Activated CD4-positive, alpha-beta T cell treated with anti-CD3 and anti-CD28 coated beads, Interleukin-10, Interleukin-2, amounts not matched to agents 100 ng/mL and 50 ng/mL, durations not matched to agents 16 hours and 8 hours (primary cell): ENCODE results near the gene KRTAP20-3.

ENCODE experiments used
- DNase-seq: peaks from one replicate; pipeline ENCODE4 v3.0.0-alpha.2; 2020

The KRTAP20-3 gene

GRCh38 chr21:30689822-30690221 is 47.2 kb downstream of the KRTAP20-3 start:
- DNase-seq, result no peak
